Left renal cortex interstitium (tissue), 4 donors: ENCODE measurements around the gene DPP6. TPM values are rescaled to one million over a fixed set of nuclear protein-coding genes. Genes with fewer than 3 reads are reported as not detected.
A peak's percentile ranks its signal among the peaks of the same experiment; 100 is the strongest.

Experiments used
- DNase-seq, 4 donors: peaks; one replicate each; pipeline ENCODE4 v3.0.0-alpha.2; 2013; ENCODE audit warnings: low read depth in 4 of 4, low spot score in 2 of 4, missing footprints in 1 of 4
- polyA plus RNA-seq, 4 donors: library from polyadenylated mRNA; unstranded; fragments of 120-200 nt; gene quantifications; one replicate each; pipeline ENCODE4 v1.2.1, GENCODE V29; 2013; ENCODE audit not compliant: insufficient read length in 4 of 4

Gene DPP6
- polyA plus RNA-seq, 4 donors: 44.0 to 60.4 (median 52.3) TPM

DNA sequence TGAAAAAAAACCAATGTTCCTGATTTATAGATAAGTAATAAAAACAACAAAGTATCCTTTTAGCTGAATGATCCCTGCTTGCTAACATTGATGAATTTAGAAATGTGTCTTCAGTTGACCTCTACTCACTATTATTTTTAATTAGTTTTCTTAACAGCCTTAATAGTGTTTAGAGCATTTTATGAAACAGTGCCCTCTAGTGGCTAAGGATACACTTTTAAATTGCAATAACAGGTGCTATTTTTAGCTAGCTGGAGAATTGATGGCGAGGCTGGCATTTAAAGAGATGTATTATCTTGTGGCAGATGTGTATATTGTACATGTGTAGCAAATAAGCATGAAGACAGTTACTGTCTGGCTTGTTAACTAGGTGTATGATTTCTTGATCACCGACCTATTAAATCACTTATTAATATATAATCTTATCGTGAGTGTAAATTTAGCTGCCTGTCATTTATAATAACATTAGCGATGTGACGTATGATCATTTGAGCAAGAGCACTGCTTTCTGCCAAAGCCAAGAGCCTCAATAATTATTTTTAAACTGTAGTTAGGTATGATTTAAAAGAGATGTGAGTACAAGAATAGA, 451.9 kb downstream of the DPP6 start:
- DNase-seq: peak in 3 of 4 donors; percentile 17 to 40 (median 21)

DNA sequence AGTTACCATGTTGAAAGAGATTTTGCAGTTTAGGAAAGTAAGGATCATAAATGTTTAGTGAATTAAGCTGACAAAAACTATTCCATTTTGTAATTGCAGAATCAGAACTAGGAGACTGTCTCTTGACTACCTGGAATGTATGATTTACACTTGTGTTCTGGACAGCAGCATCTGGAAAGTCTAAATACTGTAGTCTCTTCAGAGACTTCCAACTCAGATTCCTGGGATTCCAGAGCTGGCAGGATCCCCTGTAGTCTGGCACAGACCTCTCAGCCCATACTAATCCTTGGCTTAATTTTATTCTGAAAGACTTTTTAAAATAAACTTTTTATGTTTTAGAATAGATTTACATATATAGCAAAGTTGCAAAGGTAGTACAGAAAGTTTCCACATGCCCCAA, 452.7 kb downstream of the DPP6 start:
- no peak for DNase-seq

DNA sequence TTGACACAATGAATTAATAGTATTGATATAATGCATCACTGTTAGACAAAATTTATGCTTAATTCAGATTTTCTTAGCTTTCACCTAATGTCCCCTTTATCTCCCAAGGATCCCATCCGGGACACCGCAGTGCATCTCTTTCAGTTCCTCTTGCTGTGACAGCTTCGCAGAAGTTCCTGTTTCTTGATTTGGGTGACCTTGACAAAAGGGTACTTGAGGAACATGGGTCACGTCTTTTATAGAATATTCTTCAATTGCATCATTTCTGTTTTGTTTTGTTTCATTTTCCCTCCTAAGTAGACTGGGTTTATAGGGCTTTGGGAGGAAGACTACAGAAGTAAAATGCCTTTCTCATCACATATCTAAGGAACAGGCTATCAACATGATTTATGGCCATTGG, 453.2 kb downstream of the DPP6 start:
- no peak for DNase-seq

DNA sequence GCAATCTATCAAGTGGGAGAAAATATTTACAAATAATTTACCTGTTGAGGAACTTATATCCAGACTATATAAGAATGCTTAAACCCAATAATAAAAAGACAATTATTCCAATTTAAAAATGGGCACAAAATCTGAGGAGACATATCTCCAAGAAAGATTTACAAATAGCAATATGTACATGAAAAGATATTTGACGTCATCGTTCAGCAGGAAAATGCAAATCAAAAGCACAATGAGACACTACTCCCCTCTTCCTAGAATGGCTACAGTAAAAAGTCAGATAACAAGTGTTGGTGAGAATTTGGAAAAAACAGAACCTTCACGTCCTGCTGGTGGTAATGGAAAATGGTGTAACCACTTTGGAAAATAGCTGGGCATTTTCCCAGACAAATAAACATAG, 457.0 kb downstream of the DPP6 start:
- no peak for DNase-seq

DNA sequence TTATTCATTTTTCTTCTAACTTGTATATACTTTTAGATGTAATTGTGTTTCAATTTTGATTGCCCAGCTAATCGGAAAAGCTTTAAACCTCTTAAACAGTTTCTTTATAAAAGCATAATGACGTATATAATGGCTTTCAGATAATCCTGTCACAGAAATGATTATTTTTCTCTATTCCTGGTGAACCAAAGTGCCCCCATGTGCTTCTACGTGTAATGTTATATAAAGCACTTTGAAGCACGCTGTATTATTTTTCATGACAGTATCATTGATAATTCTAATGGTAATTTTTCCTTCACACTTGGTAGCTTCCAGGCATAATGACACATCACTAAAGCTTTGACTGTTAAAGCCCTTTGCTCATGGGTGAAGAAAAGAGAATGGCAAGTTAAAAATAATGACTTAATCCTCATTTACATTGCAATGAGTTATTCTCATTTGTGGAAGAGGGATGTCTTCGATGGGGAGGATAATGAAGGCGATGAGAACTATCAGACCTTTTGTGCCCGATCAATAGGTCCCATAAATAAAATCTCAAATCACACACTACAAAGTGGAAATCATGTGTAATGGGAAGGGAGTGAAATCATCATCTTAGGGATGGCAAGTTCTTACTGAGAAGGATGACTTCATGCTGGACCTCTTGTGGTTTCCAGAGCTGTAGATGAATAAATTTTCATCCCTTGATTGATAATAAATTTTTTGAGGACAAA, 460.1 kb downstream of the DPP6 start:
- DNase-seq: no peak

DNA sequence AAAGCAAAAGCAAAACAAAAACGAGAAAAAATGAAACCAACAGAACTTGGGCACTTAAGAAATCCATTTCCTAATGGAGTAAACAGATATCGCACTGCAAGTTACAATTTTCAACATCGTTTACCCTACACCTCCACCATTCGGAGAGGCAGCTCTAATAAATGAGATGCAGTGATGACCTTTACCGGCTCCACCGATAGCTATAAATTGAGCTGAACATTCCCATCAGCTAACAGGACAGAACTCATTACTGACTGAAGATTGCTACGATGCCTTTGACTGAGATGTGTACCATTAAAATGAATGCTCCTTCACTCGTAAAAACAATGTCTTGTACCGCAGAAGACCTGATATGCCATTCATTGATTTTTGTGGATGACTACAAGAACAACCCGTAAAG, 465.6 kb downstream of the DPP6 start:
- DNase-seq: no peak

DNA sequence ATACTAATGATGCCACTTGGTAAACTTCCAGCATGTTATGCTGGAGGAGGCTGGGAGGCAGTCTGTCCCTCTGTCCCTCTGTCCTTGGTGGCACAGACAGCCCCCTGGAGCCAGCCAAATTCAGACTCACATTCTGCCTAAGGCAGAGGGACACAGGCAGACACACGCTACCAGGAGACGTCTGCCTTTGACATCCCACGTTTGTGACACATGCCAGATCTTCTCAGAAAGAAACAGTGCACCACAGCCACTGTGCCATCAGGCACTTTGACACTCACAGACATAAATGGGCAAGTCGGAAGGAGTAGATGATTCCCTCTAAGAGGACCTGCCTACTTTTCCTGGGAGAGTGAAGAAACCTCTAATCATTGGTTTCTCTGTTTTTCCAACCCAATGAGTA, 467.0 kb downstream of the DPP6 start:
- DNase-seq: no peak

DNA sequence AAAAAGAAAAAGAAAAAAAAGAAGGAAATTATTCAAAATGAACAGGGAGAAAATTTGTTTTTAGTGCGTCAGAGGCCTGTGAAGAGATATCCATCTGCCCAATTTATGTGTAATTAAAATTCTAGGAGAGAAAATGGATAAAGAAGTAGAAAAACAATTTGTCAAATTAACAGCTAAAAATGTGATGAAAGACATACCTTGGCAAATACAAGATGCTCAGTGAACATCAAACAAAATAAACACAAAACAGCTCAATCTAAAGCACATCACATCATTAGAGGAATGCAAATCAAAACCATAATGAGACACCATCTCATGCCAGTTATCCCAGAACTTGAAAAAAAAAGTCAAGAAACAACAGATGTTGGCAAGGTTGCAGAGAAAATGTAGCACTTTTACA, 477.9 kb downstream of the DPP6 start:
- no peak for DNase-seq

DNA sequence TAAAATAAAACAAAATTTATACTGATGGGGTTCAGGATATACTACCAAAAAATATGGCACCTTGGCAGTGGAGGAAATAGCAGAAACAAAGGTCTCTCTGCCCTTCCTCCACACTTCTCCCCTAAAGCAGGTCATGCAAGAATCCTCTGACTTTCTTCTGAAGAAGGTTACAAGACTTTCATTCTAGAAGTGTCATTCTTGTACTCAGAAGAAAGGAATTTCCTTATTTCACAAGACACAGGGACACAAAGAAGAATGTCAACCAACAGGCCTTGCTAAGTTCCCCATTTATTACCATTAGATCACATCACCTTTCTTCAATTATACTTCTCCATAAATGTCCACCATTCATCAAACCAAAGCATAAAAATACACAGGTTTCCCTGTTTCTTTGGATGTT, 480.6 kb downstream of the DPP6 start:
- no peak for DNase-seq

DNA sequence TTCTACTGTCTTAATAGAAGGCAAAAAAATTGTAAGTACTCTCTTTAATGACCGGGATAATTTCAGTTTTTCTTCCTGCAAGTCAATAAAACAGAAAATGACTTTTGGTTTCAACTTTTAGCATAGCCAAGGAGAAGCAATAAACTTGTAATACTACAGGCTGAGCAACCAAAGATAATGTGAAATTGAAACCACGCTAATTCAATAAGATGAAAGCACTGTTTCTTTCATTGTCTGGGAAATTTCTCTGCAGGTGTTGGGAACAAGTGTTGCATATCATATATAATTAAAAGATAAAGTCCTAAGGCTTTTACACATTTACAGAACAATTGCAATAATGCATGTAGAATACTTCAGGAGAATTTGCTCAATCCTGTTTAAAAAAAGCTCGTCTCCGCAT, 488.4 kb downstream of the DPP6 start:
- no peak for DNase-seq

DNA sequence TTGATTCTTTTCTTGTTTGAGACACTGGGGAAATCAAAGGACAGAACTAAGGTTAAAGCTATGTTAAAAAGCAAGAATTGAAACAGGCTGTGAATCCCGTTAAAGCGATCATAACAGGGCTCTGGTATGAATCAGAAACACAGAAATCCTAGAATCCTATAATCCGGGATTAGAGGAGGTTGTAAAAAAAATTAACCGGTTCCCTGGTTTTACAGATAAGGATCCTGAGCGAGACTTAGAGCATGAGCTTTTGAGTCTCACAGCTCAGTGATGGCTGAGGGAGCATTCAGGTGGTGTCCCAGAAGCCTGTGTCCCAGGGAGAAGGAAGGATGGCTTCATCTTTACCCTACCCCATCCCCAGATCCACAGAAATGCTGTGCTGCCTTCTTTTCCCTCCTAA, 489.4 kb downstream of the DPP6 start:
- DNase-seq: no peak

DNA sequence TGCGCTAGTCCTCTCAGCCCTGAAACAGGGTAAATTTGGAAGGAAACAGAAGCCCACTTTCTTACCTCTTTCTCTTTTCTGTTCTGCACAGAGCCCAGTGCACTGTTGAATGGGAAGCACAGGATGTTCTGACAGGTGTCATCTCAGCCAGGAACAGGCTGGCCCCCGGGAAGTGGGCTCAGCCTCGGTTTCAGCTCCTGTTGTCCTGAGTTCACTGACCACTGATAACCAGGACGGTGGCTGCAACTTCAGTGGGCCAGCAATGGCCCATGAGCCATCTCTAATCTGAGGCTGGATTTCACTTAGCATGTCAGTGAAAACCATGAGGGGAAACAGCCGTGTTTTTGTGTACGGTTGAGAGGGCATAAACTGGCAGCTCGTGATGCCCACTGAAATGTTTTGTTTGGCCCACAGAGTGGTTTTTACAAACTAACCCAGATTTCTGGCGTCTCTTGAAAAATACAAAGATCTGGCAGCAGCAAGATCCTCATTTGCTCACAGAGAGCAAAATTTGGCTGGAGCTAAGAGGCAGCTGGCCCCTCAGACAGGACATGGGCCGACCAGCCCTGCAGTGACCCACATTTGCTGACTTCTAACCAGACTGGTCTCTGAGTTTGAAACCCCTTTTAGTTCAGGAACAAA, 494.9 kb downstream of the DPP6 start:
- DNase-seq: no peak

DNA sequence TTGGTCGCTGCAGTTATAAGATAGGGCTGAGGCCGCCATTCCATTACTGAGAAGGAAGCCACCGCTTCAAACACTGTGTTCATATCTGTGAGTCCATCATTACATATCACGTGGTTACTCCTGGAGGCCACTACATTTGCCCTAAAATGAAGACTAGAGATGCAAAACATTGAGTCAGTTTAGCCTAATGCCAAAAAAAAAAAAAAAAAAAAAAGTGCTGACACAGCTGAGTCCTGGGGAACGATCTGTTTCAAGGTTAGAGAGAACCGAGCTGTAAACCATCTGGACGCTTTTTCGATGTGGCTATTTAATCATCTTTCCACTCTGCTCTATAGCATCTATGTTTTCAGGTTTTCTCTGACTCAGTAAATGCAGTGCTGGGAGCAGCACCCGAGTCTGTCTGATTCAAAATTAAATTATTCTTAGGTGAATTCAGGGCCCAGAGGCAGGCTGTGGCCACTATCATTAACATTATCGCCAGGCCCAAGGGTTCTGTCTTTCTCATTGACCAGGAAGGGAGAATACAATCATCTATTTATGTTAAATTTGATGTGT, 501.6 kb downstream of the DPP6 start:
- no peak for DNase-seq

DNA sequence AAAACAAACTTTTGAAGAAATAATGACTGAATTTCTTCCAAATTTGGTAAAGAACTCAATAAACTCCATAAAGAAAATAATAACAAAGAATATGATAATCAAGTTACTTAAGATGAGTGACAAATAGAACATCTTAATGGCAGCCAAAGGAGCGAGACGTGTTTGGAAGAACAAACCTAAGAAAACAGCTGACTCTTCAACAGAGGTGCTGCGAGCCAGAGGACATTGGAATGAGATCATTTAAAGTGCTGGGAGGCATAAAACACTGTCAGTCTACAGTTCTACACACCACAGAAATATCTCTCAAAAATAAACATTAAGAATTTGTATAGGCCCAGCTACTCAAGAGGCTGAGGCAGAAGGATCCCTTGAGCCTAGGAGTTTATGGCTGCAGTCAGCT, 507.3 kb downstream of the DPP6 start:
- DNase-seq: no peak

DNA sequence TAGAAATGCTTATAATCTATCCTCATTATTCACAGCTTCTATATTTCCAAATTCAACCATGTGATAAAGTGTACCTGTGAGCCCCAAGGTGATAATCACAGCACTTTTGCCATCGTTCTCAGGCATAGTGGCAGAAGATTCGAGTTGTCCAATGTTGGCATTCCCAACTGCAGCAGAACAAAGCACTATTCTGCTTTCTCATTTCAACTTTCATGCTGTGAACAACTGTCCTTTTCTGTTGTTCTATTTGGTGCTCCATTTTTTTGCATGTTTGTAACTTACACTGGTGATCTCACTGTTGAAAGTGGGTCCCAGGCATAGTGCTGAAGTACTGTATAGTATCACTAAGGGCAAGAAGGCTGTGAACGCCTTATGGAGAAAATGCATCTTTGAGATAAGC, 512.5 kb downstream of the DPP6 start:
- DNase-seq: no peak

DNA sequence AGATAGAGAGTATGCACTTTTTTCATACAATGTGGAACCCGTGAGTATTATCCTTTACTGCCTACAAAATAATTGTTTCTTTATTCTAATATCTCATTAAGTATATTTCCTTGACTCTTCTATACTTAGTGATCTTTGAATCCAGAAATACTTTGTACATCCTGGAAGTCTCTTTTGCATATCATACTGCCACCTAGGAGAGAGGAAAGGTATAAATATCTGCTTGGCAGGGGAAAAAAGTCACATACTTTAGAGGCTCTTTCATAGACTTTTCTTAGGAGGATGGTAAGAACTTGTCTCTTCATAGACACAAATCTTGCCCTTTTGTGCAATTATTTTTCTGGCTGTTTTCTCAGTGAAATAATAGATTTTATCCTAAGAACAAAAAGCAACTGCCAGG, 514.7 kb downstream of the DPP6 start:
- no peak for DNase-seq

DNA sequence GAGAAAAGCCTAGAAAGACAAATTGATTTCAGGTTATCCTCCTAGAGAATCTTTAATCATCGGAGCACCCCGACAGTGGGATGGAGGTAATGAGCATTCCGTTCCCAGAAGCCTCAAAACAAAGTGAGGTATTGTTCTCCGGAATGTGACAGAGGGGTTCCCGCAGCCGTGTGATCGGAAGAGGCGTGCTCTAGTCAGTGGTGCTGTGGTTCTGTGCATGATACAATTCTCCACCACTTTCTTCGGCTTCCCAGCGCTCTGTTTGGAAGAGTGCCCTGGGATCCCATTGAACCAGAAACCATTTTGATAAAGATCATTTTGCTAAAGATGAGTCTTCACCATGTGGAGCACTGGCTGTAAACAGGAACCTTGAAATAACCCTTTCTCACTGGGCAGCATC, 516.1 kb downstream of the DPP6 start:
- DNase-seq: no peak

DNA sequence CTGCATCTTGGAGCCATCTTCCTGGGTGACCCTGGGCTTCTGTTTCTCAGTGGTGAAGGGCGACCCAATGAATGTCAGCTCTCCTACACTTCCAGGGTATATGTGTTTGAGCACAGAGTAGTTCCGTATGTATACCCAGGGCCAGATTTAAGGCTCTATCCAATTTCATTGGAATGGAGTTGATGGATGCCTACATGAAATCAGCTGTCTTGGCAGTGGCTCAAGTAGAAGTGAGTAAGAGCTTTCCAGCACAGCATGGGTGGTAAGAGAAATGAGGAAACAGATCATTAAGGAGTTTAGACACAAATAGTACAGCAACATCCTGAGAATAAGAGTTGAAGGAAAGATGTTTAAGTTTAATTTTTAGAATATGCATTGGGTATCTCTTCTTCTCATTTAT, 517.7 kb downstream of the DPP6 start:
- DNase-seq: no peak

DNA sequence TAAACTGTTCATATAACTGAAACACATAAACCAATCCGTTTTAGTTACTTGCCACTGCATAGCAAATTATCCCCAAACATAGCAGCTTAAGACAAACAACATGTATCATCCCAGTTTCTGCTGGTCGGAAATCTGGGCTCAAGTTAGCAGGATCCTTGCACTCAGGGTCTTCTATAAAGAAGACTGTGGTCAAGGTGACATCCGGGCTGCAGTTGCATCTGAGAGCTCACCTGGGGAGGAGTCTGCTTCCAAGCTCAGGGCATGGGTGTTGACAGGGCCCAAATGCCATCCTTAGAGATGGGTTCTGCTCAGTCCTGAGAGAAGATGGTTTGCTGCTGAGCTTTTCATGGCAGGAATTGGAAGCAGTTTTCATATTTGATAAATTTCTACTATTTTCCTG, 519.6 kb downstream of the DPP6 start:
- no peak for DNase-seq

DNA sequence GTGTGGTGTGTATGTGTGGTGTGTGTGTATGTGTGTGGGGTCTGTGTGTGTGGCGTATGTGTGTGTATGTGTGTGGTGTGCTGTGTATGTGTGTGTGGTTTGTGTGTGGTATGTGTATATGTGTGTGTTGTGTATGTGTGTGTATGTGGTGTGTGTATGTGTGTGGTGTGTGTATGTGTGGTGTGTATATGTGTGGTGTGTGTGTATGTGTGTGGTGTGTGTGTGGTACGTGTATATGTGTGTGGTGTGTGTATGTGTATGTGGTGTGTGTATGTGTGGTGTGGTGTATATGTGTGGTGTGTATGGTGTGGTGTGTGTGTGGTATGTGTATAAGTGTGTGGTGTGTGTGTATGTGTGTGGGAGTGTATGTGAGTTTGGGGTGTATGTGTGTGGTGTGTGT, 522.0 kb downstream of the DPP6 start:
- no peak for DNase-seq

DNA sequence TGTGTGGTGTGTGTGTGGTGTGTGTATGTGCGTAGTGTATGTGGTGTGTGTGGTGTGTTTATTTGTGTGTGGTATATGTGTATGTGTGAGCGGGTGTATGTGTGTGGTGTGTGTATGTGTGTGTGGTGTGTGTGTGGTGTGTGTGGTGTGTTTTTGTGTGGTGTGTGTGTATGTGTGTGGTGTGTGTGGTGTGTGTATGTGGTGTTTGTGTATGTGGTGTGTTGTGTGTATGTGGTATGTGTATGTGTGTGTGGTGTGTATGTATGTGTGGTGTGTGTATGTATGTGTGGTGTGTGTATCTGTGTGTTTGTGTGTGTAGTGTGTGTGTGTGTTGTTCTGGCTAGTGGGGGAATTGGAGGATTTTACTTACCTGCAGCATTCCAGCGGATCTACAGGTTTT, 523.3 kb downstream of the DPP6 start:
- no peak for DNase-seq

DNA sequence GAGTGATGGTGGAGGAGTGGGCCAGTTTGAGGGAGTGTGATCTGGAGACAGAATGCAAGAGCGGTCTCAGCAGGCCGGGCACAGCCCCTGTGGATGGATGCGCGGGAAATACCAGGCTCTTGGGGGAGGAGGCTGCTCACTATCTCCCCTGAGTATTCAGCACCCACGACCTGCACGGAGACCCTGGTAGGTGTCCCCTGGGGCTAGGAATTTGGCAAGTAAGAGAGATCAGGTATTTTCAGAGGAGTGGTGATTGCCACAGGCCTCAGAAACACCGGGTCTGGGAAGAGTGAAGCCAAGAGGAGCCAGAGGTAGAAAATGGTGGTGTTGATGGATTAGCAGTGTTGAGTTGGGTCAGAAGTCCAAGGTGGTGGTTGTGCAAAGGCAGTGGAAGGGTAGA, 524.4 kb downstream of the DPP6 start:
- no peak for DNase-seq
